GM23338 (cell line): Measurements from ENCODE around the gene ROGDI. TPM values are rescaled to one million over a fixed set of nuclear protein-coding genes. Genes with fewer than 3 reads are reported as not detected.

ENCODE experiments used
- EZH2phosphoT487 ChIP-seq: fragments of 200-600 bp; sonication (generic); IDR thresholded peaks from one replicate; pipeline ENCODE4 v1.8.1; 2018; ENCODE audit warnings: antibody characterized with exemption; ENCODE audit not compliant: unreplicated experiment
- JUNB ChIP-seq: IDR thresholded peaks from one replicate; pipeline ENCODE4 v1.6.1; 2016; ENCODE audit warnings: antibody characterized with exemption; ENCODE audit not compliant: unreplicated experiment
- NANOG ChIP-seq: IDR thresholded peaks from 2 replicates; pipeline ENCODE4 v1.6.1; 2016; ENCODE audit warnings: antibody characterized with exemption, borderline replicate concordance
- POLR2AphosphoS5 ChIP-seq: IDR thresholded peaks from 2 replicates; pipeline ENCODE4 v1.6.1; 2016; ENCODE audit warnings: antibody characterized with exemption, low read depth
- STAT1 ChIP-seq: IDR thresholded peaks from one replicate; pipeline ENCODE4 v1.6.1; 2016; ENCODE audit warnings: antibody characterized with exemption; ENCODE audit not compliant: unreplicated experiment
- ZNF114 ChIP-seq: fragments of 250-450 bp; sonication (Bioruptor Pico); IDR thresholded peaks from 2 replicates; pipeline ENCODE4 v1.5.0; 2020; ENCODE audit warnings: mild to moderate bottlenecking, moderate library complexity
- ZNF331 ChIP-seq: fragments of 250-450 bp; sonication (Bioruptor Pico); IDR thresholded peaks from 2 replicates; pipeline ENCODE4 v1.5.0; 2020; ENCODE audit warnings: low read depth, mild to moderate bottlenecking, moderate library complexity
- polyA plus RNA-seq: library from polyadenylated mRNA; unstranded; fragments of >200 nt; fragmentation: Nextera tagmentation; extraction: Ambion mirVana; gene quantifications from 2 replicates; pipeline ENCODE4 v1.2.1, GENCODE V29; 2016
- total RNA-seq: library from RNA; depleted of rRNA; stranded (reverse); fragments of >200 nt; shearing (Covaris generic); gene quantifications from 2 replicates; pipeline ENCODE4 v1.2.3, GENCODE V29; 2014
- TF ChIP-seq, protein P1 (sequence below): fragments of 250-450 bp; sonication (Bioruptor Pico); IDR thresholded peaks from 2 replicates; pipeline ENCODE4 v1.5.0; 2020; ENCODE audit warnings: mild to moderate bottlenecking, moderate library complexity
- TF ChIP-seq, protein P2 (sequence below): IDR thresholded peaks from 2 replicates; pipeline ENCODE4 v1.6.1; 2016; ENCODE audit warnings: antibody characterized with exemption

The ROGDI gene
- total and polyA plus RNA-seq, 2 experiments from 2014 or later, result 30.3 to 38.8 TPM

DNA sequence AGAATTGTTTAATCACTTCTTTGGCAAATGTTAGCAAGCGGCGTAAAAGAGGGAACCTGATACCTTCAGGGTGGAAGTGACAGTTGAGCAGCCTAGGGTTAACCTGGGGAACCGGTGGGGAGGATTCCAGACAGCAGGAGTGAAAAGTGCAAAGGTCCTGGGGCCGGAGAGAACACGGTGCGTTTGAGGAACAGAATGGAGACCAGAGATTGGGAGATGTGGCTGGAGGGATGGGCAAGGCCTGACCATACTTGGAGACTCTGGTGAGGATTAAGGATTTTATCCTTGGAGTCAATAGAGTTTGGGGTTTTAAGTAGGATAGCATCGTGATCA lies 33.2 kb downstream of the ROGDI start (continued):
- TF ChIP-seq, protein P1, sequence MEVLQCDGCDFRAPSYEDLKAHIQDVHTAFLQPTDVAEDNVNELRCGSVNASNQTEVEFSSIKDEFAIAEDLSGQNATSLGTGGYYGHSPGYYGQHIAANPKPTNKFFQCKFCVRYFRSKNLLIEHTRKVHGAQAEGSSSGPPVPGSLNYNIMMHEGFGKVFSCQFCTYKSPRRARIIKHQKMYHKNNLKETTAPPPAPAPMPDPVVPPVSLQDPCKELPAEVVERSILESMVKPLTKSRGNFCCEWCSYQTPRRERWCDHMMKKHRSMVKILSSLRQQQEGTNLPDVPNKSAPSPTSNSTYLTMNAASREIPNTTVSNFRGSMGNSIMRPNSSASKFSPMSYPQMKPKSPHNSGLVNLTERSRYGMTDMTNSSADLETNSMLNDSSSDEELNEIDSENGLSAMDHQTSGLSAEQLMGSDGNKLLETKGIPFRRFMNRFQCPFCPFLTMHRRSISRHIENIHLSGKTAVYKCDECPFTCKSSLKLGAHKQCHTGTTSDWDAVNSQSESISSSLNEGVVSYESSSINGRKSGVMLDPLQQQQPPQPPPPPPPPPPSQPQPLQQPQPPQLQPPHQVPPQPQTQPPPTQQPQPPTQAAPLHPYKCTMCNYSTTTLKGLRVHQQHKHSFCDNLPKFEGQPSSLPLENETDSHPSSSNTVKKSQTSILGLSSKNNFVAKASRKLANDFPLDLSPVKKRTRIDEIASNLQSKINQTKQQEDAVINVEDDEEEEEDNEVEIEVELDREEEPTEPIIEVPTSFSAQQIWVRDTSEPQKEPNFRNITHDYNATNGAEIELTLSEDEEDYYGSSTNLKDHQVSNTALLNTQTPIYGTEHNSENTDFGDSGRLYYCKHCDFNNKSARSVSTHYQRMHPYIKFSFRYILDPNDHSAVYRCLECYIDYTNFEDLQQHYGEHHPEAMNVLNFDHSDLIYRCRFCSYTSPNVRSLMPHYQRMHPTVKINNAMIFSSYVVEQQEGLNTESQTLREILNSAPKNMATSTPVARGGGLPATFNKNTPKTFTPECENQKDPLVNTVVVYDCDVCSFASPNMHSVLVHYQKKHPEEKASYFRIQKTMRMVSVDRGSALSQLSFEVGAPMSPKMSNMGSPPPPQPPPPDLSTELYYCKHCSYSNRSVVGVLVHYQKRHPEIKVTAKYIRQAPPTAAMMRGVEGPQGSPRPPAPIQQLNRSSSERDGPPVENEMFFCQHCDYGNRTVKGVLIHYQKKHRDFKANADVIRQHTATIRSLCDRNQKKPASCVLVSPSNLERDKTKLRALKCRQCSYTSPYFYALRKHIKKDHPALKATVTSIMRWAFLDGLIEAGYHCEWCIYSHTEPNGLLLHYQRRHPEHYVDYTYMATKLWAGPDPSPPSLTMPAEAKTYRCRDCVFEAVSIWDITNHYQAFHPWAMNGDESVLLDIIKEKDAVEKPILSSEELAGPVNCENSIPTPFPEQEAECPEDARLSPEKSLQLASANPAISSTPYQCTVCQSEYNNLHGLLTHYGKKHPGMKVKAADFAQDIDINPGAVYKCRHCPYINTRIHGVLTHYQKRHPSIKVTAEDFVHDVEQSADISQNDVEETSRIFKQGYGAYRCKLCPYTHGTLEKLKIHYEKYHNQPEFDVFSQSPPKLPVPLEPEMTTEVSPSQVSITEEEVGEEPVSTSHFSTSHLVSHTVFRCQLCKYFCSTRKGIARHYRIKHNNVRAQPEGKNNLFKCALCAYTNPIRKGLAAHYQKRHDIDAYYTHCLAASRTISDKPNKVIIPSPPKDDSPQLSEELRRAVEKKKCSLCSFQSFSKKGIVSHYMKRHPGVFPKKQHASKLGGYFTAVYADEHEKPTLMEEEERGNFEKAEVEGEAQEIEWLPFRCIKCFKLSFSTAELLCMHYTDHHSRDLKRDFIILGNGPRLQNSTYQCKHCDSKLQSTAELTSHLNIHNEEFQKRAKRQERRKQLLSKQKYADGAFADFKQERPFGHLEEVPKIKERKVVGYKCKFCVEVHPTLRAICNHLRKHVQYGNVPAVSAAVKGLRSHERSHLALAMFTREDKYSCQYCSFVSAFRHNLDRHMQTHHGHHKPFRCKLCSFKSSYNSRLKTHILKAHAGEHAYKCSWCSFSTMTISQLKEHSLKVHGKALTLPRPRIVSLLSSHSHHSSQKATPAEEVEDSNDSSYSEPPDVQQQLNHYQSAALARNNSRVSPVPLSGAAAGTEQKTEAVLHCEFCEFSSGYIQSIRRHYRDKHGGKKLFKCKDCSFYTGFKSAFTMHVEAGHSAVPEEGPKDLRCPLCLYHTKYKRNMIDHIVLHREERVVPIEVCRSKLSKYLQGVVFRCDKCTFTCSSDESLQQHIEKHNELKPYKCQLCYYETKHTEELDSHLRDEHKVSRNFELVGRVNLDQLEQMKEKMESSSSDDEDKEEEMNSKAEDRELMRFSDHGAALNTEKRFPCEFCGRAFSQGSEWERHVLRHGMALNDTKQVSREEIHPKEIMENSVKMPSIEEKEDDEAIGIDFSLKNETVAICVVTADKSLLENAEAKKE (CRISPR knock-in tag), result no peak
- TF ChIP-seq POLR2AphosphoS5 (no peak), EZH2phosphoT487 (no peak), ZNF114 (CRISPR knock-in tag) (no peak), NANOG (no peak), JUNB (no peak), ZNF331 (CRISPR knock-in tag) (no peak), STAT1 (no peak)
- TF ChIP-seq, protein P2, sequence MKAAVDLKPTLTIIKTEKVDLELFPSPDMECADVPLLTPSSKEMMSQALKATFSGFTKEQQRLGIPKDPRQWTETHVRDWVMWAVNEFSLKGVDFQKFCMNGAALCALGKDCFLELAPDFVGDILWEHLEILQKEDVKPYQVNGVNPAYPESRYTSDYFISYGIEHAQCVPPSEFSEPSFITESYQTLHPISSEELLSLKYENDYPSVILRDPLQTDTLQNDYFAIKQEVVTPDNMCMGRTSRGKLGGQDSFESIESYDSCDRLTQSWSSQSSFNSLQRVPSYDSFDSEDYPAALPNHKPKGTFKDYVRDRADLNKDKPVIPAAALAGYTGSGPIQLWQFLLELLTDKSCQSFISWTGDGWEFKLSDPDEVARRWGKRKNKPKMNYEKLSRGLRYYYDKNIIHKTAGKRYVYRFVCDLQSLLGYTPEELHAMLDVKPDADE, result no peak
